MCF 10A (cell line): ENCODE data around the gene STIM2. TPM values are rescaled to one million over a fixed set of nuclear protein-coding genes. Genes with fewer than 3 reads are reported as not detected.

Experiments used
- BruUV-seq: library from RNA; stranded (reverse); fragments of 400-500 nt; replicated peaks from 2 replicates; lab custom pipeline; 2021; lab: Mats Ljungman, UMichigan
- CTCF ChIA-PET: fragments of 300-600 bp; sonication (Branson Sonifier 250); formaldehyde crosslinking; extraction: SDS; loops from one replicate; lab custom pipeline; 2021; ENCODE audit warnings: antibody characterized with exemption, inconsistent platforms; lab: Yijun Ruan, JAX
- POLR2A ChIA-PET: fragments of 300-600, 350-650 bp; sonication (Branson Sonifier 250); formaldehyde crosslinking; extraction: SDS; loops from one replicate; lab custom pipeline; 2020; ENCODE audit warnings: antibody characterized with exemption, inconsistent platforms; lab: Yijun Ruan, JAX
- DNase-seq: peaks from one replicate; pipeline ENCODE4 v3.0.0-alpha.2; 2018; ENCODE audit not compliant: unreplicated experiment
- H3K27ac Mint-ChIP-seq: one replicate; pipeline ENCODE4 v1.8.0; 2022; ENCODE audit warnings: mild to moderate bottlenecking, low read depth, mixed read lengths; ENCODE audit not compliant: unreplicated experiment
- H3K27me3 Mint-ChIP-seq: one replicate; pipeline ENCODE4 v1.8.0; 2022; ENCODE audit warnings: mixed read lengths; ENCODE audit not compliant: insufficient read depth, unreplicated experiment
- H3K36me3 Mint-ChIP-seq: one replicate; pipeline ENCODE4 v1.8.0; 2022; ENCODE audit warnings: mild to moderate bottlenecking, moderate library complexity, mixed read lengths; ENCODE audit not compliant: insufficient read depth, unreplicated experiment
- H3K4me1 Mint-ChIP-seq: one replicate; pipeline ENCODE4 v1.8.0; 2022; ENCODE audit warnings: mixed read lengths; ENCODE audit not compliant: insufficient read depth, unreplicated experiment
- H3K4me3 Mint-ChIP-seq: one replicate; pipeline ENCODE4 v1.8.0; 2022; ENCODE audit warnings: mild to moderate bottlenecking, moderate library complexity, mixed read lengths; ENCODE audit not compliant: unreplicated experiment
- H3K9me3 Mint-ChIP-seq: one replicate; pipeline ENCODE4 v1.8.0; 2022; ENCODE audit warnings: mixed read lengths; ENCODE audit not compliant: unreplicated experiment
- CTCF ChIP-seq: fragments of 200-600 bp; IDR thresholded peaks from one replicate; pipeline ENCODE4 v1.8.0; 2022; ENCODE audit warnings: antibody characterized with exemption, mild to moderate bottlenecking; ENCODE audit not compliant: unreplicated experiment
- intact Hi-C: fragments of 100-400 bp; cut with micrococcal nuclease; formaldehyde crosslinking; loops from 2 replicates; pipeline ENCODE4 v1.14.1; 2022
- total RNA-seq: library from RNA; stranded (reverse); gene quantifications from 2 replicates; pipeline ENCODE4 v1.2.3, GENCODE V29; 2022

STIM2 gene
- total RNA-seq, 1 experiment from 2014 or later: 18.5 TPM

- Mint-ChIP-seq H3K27ac (no peak overlapping the region), H3K27me3 (no peaks in the 10 kb centered on the region), H3K9me3 (peaks cover 4% of the 10 kb centered on the region), H3K4me3 (no peak overlapping the region), H3K36me3 (no peaks in the 10 kb centered on the region), H3K4me1 (no peaks in the 10 kb centered on the region)
- no peak for DNase-seq
- TF ChIP-seq CTCF: no peak
- intact Hi-C loops: no loop called here
- ChIA-PET POLR2A (interaction anchor here (0.6 to 1.1 kb wide), 2 partner anchors 9 to 482 kb away, joined by 4 read pairs; no protein-coding TSS in a partner anchor), CTCF (interaction anchor here (0.6 to 1.6 kb wide), 2 partner anchors 13 to 41 kb away, joined by 3 to 5 read pairs; no protein-coding TSS in a partner anchor)
- no TSS peak for BruUV-seq
Observed at GRCh38 chr4:26827798-26828197, 32.8 kb upstream of the STIM2 start.

DNA sequence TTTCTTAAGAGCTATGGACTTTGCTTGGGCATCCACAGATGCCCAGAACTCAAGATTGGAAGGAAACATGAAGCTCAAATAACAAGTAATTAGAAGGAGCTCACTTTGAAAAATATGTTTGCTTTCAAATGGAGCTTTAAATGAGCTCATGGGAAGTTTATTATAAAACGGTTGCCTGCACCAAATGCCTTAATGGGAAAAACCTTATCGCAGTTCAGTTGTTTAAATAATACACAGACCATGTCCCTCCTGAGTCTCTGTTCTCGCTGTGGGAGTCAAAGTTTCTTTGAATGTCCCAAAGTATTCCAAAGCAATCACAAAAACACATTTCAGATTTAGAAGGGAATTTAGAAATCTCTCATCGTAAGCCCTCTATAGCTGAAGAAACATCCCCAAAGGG is 31.6 kb upstream of the STIM2 start:
- intact Hi-C loops: no loop called here
- no peak overlapping the region for H3K4me3 Mint-ChIP-seq
- CTCF ChIA-PET: no interaction called here
- no peak for DNase-seq
- H3K9me3 Mint-ChIP-seq: no peaks in the 10 kb centered on the region
- BruUV-seq: no TSS peak
- TF ChIP-seq CTCF: no peak
- no peaks in the 10 kb centered on the region for H3K27me3 Mint-ChIP-seq
- no peak overlapping the region for H3K27ac Mint-ChIP-seq
- POLR2A ChIA-PET: interaction anchor here (1.1 to 1.5 kb wide), 4 partner anchors 10 to 49 kb away, joined by 3 to 4 read pairs (median 4); no protein-coding TSS in a partner anchor
- H3K36me3 Mint-ChIP-seq: no peaks in the 10 kb centered on the region
- no peaks in the 10 kb centered on the region for H3K4me1 Mint-ChIP-seq

- DNase-seq: no peak
- Mint-ChIP-seq H3K27me3 (no peaks in the 10 kb centered on the region), H3K36me3 (no peaks in the 10 kb centered on the region), H3K27ac (no peak overlapping the region), H3K4me3 (no peak overlapping the region), H3K4me1 (no peaks in the 10 kb centered on the region), H3K9me3 (no peaks in the 10 kb centered on the region)
- intact Hi-C loops: no loop called here
- CTCF ChIA-PET: no interaction called here
- TF ChIP-seq CTCF: no peak
- no TSS peak for BruUV-seq
- POLR2A ChIA-PET: interaction anchor here (0.6 to 1.5 kb wide), 2 partner anchors 16 to 165 kb away, joined by 3 to 4 read pairs; no protein-coding TSS in a partner anchor
Observed at GRCh38 chr4:26830033-26830432, 30.6 kb upstream of the STIM2 start.

DNA sequence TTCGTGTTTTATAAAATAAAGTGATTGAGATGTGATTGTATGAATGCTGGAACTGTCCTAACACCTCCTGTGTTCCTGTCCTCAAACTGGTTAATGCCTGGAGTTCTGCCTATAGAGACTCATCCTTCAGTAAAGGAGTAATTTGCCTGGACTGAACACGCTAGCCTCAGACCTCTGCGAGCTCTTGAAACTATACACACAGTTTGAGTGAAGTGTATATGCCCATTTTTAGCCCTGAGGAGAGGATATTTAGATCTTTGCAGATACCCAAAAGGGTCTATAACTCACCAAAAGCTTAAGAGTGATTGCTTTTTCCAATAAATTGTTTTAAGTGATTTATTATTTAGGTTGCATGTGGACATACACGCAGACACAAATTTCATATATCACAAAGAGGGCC is 29.9 kb upstream of the STIM2 start:
- POLR2A ChIA-PET: interaction anchor here (0.6 kb wide), 1 partner anchor 164 kb away, joined by 3 read pairs; no protein-coding TSS in a partner anchor
- CTCF ChIA-PET: no interaction called here
- Mint-ChIP-seq H3K27ac (no peak overlapping the region), H3K36me3 (no peaks in the 10 kb centered on the region), H3K4me1 (no peaks in the 10 kb centered on the region), H3K4me3 (no peak overlapping the region), H3K9me3 (no peaks in the 10 kb centered on the region), H3K27me3 (no peaks in the 10 kb centered on the region)
- TF ChIP-seq CTCF: no peak
- no TSS peak for BruUV-seq
- intact Hi-C loops: no loop called here
- DNase-seq: no peak
